A549 treated with ZK216348 at 1 μM for 4 hours (cell line): Measurements from ENCODE around the gene ZNF256. TPM values are rescaled to one million over a fixed set of nuclear protein-coding genes. Genes with fewer than 3 reads are reported as not detected.

Experiments used
- total RNA-seq: library from RNA; stranded (reverse); fragments of 200-300 nt; extraction: Qiagen RNA extraction; gene quantifications from 5 replicates; pipeline ENCODE4 v1.2.3, GENCODE V29; 2022; ENCODE audit warnings: low read depth

Gene ZNF256
- total RNA-seq, result 0.70 to 1.5 TPM (median 1.3 TPM) in 5 replicates

GRCh38 chr19:57947419-57948134, at the start of gene ZNF256:
Gene ZNF256 (minus strand): TSS chr19:57947706. CDS start chr19:57947474, 232 bp downstream.

GRCh38 chr19:57974434-57974833, 26.9 kb upstream of the ZNF256 start, which contains the start of gene C19orf18:
Gene C19orf18 (minus strand): TSS chr19:57974534. CDS start chr19:57974432, 102 bp downstream.

GRCh38 chr19:57934820-57935665, 12.5 kb downstream of the ZNF256 start, which contains the start of gene ZNF418:
Gene ZNF418 (minus strand): TSS chr19:57935402. CDS start chr19:57933822, 1,580 bp downstream.

GRCh38 chr19:57916168-57916995, 31.1 kb downstream of the ZNF256 start, which contains the start of gene ZNF417:
Gene ZNF417 (minus strand): TSS chr19:57916592. CDS start chr19:57916411, 181 bp downstream.

Other genes with a start within 250 kb of the ZNF256 start
- not detected in 5 replicates for gene ZNF154, start 238.5 kb downstream of the ZNF256 start, total RNA-seq
- gene ZNF671, start 220.1 kb downstream of the ZNF256 start, total RNA-seq, result 0.70 to 1.1 TPM (median 0.72 TPM) in 5 replicates
- 4.6 to 11.1 TPM (median 5.6 TPM) in 5 replicates for gene ZNF776, start 200.9 kb downstream of the ZNF256 start, total RNA-seq
- gene ZNF586, start 178.0 kb downstream of the ZNF256 start, total RNA-seq, result 5.4 to 7.4 TPM (median 6.2 TPM) in 5 replicates
- gene ZNF552, start 132.8 kb downstream of the ZNF256 start, total RNA-seq, result 4.4 to 6.7 TPM (median 5.6 TPM) in 5 replicates
- 7.1 to 9.5 TPM (median 8.5 TPM) in 5 replicates for gene ZNF587B, start 117.4 kb downstream of the ZNF256 start, total RNA-seq
- 5.1 to 7.5 TPM (median 5.8 TPM) in 5 replicates for gene ZNF587, start 97.8 kb downstream of the ZNF256 start, total RNA-seq
- 1.5 to 3.9 TPM (median 2.3 TPM) in 5 replicates for gene ZNF814, start 58.7 kb downstream of the ZNF256 start, total RNA-seq
- gene ZNF417, start 31.1 kb downstream of the ZNF256 start, total RNA-seq, result 3.4 to 5.1 TPM (median 4.2 TPM) in 5 replicates
- 0.58 to 0.97 TPM (median 0.84 TPM) in 5 replicates for gene ZNF418, start 12.3 kb downstream of the ZNF256 start, total RNA-seq
- gene C19orf18, start 26.8 kb upstream of the ZNF256 start, total RNA-seq, result not detected in 5 replicates
- gene ZNF606, start 55.1 kb upstream of the ZNF256 start, total RNA-seq, result 1.7 to 3.3 TPM (median 2.6 TPM) in 5 replicates
- not detected in 5 replicates for gene ZSCAN1, start 86.3 kb upstream of the ZNF256 start, total RNA-seq
- not detected in 5 replicates for gene ZNF135, start 111.6 kb upstream of the ZNF256 start, total RNA-seq
- gene ZSCAN18, start 150.5 kb upstream of the ZNF256 start, total RNA-seq, result 1.4 to 2.8 TPM (median 2.6 TPM) in 5 replicates
- 2.4 to 3.7 TPM (median 3.3 TPM) in 5 replicates for gene ZNF329, start 203.1 kb upstream of the ZNF256 start, total RNA-seq
- 9.9 to 15.3 TPM (median 13.7 TPM) in 5 replicates for gene ZNF274, start 235.4 kb upstream of the ZNF256 start, total RNA-seq